ENCODE measurements around the gene KCNMA1. TPM values are rescaled to one million over a fixed set of nuclear protein-coding genes. Genes with fewer than 3 reads are reported as not detected.

Gene KCNMA1
- total RNA-seq, 4 donors from 2014 or later, result 4.6 to 10.5 (median 7.8) TPM

- 94% methylated on average over 1 of the region's 1 CpG for WGBS
These were observed 125.4 kb downstream of the KCNMA1 start for GRCh38 chr10:77512219-77512578.

GRCh38 chr10:77511498-77512218 lies 126.0 kb downstream of the KCNMA1 start:
- Histone ChIP-seq H3K27me3 (peaks cover 5% of the 10 kb centered on the region), H3K27ac (no peak overlapping the region), H3K36me3 (no peaks in the 10 kb centered on the region), H3K4me1 (no peaks in the 10 kb centered on the region), H3K9me3 (no peaks in the 10 kb centered on the region), H3K4me3 (no peak overlapping the region)
- 82% methylated on average over 6 of the region's 6 CpGs for WGBS
- no peak for DNase-seq (ENCODE audit: low spot score in 2 of 2)
- TF ChIP-seq, protein P1, sequence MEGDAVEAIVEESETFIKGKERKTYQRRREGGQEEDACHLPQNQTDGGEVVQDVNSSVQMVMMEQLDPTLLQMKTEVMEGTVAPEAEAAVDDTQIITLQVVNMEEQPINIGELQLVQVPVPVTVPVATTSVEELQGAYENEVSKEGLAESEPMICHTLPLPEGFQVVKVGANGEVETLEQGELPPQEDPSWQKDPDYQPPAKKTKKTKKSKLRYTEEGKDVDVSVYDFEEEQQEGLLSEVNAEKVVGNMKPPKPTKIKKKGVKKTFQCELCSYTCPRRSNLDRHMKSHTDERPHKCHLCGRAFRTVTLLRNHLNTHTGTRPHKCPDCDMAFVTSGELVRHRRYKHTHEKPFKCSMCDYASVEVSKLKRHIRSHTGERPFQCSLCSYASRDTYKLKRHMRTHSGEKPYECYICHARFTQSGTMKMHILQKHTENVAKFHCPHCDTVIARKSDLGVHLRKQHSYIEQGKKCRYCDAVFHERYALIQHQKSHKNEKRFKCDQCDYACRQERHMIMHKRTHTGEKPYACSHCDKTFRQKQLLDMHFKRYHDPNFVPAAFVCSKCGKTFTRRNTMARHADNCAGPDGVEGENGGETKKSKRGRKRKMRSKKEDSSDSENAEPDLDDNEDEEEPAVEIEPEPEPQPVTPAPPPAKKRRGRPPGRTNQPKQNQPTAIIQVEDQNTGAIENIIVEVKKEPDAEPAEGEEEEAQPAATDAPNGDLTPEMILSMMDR (IDR thresholded peaks at IDR 0.05), result no peak
- no peak for TF ChIP-seq POLR2AphosphoS5 (IDR thresholded peaks at IDR 0.05)
- TF ChIP-seq POLR2A (IDR thresholded peaks at IDR 0.05), result no peak
- no peak for TF ChIP-seq EP300 (IDR thresholded peaks at IDR 0.05)

More at GRCh38 chr10:77512219-77512578, 125.4 kb downstream of the KCNMA1 start:
- Histone ChIP-seq H3K27ac (no peak overlapping the region), H3K27me3 (peaks cover 5% of the 10 kb centered on the region), H3K36me3 (no peaks in the 10 kb centered on the region), H3K9me3 (no peaks in the 10 kb centered on the region), H3K4me1 (no peaks in the 10 kb centered on the region), H3K4me3 (no peak overlapping the region)
- TF ChIP-seq POLR2AphosphoS5 (IDR thresholded peaks at IDR 0.05), result no peak
- TF ChIP-seq POLR2A (IDR thresholded peaks at IDR 0.05), result no peak
- TF ChIP-seq EP300 (IDR thresholded peaks at IDR 0.05), result no peak
- TF ChIP-seq, protein P1 (IDR thresholded peaks at IDR 0.05), result no peak
- no peak for DNase-seq (ENCODE audit: low spot score in 2 of 2)

DNA sequence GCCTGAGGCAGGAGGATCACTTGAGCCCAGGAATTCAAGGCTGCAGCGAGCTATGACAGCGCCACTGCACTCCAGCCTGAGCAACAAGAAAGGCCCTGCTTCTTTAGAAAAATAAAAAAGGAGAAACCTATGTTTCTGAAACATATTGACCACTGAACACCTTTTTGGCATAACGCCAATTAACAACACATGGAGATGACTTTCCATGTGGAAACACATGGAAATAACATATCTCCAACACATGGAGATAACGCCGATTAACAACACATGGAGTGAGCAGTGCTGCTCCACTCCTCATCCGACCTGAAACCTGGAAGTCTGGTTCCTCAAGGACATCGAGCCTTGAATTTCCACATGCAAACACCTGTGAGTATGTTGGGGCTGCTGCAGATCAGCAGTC lies 126.9 kb downstream of the KCNMA1 start:
- DNase-seq (ENCODE audit: low spot score in 2 of 2), result no peak
- Histone ChIP-seq H3K4me3 (no peak overlapping the region), H3K4me1 (no peaks in the 10 kb centered on the region), H3K36me3 (no peaks in the 10 kb centered on the region), H3K9me3 (no peaks in the 10 kb centered on the region), H3K27ac (no peak overlapping the region), H3K27me3 (peaks cover 3% of the 10 kb centered on the region)
- TF ChIP-seq POLR2A (IDR thresholded peaks at IDR 0.05) (no peak), POLR2AphosphoS5 (IDR thresholded peaks at IDR 0.05) (no peak), EP300 (IDR thresholded peaks at IDR 0.05) (no peak)
- TF ChIP-seq, protein P1 (IDR thresholded peaks at IDR 0.05), result no peak
- WGBS, result 84% methylated on average over 7 of the region's 7 CpGs

DNA sequence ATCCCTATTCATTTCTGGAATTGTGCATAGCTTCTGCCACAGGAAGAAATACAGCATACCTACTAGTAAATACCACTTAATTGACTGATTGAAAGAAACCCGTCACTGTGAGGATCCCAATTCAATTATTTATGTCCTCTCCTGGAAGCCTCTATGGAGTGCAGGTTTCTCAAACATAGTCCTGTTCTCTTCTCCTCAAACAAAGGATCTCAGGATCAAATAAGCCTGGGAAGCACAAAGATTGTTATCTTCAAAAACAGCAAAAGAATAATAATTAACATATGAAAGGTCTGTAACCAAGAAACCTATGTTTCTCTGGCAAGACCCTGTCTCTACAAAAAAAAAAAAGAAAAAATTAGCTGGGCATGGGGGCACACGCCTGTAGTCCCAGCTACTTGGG lies 127.3 kb downstream of the KCNMA1 start:
- no peak for TF ChIP-seq POLR2AphosphoS5 (IDR thresholded peaks at IDR 0.05)
- TF ChIP-seq EP300 (IDR thresholded peaks at IDR 0.05), result no peak
- no peak for TF ChIP-seq POLR2A (IDR thresholded peaks at IDR 0.05)
- TF ChIP-seq, protein P1 (IDR thresholded peaks at IDR 0.05), result no peak
- 91% methylated on average over 2 of the region's 2 CpGs for WGBS
- Histone ChIP-seq H3K9me3 (no peaks in the 10 kb centered on the region), H3K4me1 (no peaks in the 10 kb centered on the region), H3K36me3 (no peaks in the 10 kb centered on the region), H3K27me3 (peaks cover 3% of the 10 kb centered on the region), H3K4me3 (no peak overlapping the region), H3K27ac (no peak overlapping the region)
- no peak for DNase-seq (ENCODE audit: low spot score in 2 of 2)

- H3K27ac ChIP-seq, result no peak overlapping the region
- DNase-seq (ENCODE audit: low spot score in 2 of 2), result no peak
- TF ChIP-seq, protein P1 (IDR thresholded peaks at IDR 0.05), result no peak
- TF ChIP-seq POLR2AphosphoS5 (IDR thresholded peaks at IDR 0.05) (no peak), POLR2A (IDR thresholded peaks at IDR 0.05) (no peak), EP300 (IDR thresholded peaks at IDR 0.05) (no peak)
- peaks cover 3% of the 10 kb centered on the region for H3K27me3 ChIP-seq
- H3K4me1 ChIP-seq, result peaks cover 4% of the 10 kb centered on the region
- H3K4me3 ChIP-seq, result no peak overlapping the region
- no peaks in the 10 kb centered on the region for H3K36me3 ChIP-seq
- H3K9me3 ChIP-seq, result no peaks in the 10 kb centered on the region
- 90% methylated on average over 6 of the region's 6 CpGs for WGBS
These were observed 128.2 kb downstream of the KCNMA1 start for GRCh38 chr10:77509391-77509790.
